NCI-H2081 treated with DMSO at 0.1 percent for 48 hours (cell line): ENCODE data around the gene CACNB2.

Experiments used
- DNase-seq: peaks from one replicate; lab custom pipeline; 2025; lab: John Stamatoyannopoulos, UW

CACNB2 gene

DNA sequence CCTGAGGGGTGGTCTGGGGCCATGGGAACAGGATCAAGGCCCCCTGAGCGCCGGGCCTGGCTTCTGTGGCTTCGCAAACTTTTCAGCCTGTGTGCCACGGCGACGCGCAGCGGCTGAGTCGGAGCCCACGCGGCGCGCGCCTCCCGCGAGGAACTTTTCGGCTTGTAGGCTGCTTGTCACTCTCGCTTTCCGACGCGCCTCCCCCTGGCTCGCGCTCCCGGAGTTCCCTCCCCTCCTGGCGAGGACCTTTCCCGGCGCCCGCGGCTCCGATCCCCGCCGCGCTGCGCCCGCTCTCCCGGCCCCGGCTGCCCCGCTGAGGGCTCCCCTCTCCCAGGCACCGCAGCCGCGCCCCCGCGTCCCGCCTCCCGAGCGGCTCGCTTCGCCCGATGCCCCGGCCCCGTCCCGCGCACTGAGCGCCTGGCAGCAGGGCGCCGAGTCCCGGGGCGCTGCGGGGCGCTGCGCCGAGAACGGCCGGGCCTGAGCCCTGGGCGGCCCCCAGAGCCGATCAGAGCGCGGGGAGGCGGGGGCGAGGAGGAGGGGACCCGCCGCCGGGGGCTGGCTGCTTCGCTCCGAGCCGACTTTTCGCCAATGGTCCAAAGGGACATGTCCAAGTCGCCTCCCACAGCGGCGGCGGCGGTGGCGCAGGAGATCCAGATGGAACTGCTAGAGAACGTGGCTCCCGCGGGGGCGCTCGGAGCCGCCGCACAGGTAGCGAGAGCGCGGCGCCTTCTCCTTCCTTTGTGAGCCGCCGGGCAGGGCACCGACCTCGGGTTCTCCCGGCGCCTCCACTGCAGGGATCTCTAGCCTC, at the start of gene CACNB2:
Gene CACNB2 (plus strand): TSS at position 276 of the 808 bp plus-strand sequence.
- DNase-seq = no peak

DNA sequence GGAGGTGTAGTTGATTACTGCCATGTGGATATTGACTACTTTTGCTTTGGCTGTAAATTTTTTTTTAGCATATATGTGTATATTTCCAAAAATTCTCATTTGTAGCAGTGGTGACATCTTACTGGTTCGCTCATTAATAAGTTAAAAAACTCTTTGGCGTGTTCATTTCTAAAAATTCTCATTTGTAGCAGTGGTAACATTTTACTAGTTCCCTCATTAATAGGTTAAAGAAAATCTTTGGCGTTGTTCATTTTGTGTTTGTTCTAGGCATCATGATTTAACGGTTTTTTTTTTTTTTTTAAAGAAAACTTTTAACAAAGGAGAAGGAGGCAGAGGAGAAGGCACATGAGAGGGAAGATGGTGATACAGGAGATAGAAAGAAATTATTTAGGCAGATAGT, 45.9 kb upstream of the CACNB2 start:
- no peak for DNase-seq

DNA sequence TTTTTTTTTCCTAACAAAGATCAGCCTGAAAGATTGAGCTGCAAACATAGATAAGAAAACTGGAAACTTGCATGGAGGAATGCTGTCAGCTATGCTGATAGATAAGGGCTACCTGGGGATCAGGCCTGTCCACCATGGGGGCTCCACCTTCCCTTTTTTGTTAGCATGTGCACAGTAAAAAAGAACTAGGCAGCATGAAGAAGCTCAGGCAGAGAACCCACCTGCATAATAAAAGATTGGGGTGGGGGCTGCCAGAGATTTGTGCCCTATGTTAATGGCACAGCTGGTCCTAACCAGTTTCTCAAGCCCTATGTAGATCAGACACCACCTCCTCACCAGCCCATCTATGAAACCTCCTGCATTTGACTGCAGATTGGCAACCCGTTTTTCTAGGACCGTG, 45.4 kb upstream of the CACNB2 start:
- no peak for DNase-seq

DNA sequence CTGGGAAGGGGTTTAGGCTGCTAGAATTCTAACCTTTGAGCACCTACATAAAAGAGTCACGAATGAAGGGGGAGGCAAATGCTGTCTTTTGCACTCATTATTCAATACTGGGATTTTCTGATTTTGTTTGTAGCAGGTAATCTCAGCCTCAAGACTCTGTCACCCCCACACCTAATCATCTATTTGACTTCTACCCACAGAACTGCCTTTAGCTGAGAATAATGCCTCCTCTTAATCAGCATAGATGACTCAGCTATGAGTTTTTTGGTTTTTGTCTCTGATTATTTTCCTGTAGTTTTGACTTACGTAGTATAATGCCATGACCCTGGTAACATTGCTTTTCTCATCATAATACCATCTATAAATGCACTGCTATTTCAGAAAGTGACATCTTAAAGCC, 42.7 kb upstream of the CACNB2 start:
- DNase-seq = no peak

DNA sequence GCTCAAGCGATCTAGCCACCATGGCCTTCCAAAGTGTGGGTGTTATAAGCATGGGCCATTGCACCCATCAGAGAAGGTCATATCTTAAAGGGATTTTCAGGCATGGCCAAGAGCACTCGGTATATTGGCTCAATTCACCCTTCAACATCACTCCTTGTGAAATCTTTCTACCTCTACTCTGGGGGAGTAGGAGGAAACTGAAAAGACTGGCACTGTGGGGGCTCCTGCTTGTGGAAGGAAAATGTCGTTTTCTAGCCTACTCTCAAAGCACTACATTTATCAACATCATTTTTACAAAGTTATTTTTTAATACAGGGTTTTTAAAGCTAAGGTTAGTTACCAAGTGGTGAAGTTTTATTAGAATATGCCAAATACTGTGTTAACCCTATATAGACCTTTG, 42.0 kb upstream of the CACNB2 start:
- no peak for DNase-seq

DNA sequence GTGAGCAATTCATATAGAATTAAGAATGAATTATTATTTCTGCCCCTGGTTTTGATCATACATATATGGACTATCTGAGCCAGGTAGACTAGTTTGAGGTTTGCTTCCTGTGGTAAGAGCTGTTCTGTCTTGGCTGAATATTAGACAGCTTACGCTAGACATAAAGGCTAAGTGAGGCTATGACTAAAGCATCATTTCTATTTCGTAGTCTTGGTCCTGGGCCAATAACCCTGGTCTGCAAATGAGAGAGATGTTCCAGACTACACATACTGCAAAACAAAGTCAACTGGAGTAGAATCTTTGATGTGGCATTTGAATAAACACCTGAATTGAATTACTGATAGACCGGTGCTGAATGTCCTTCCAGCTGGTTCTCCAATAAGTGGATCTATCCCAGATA, 40.8 kb upstream of the CACNB2 start:
- DNase-seq = no peak

DNA sequence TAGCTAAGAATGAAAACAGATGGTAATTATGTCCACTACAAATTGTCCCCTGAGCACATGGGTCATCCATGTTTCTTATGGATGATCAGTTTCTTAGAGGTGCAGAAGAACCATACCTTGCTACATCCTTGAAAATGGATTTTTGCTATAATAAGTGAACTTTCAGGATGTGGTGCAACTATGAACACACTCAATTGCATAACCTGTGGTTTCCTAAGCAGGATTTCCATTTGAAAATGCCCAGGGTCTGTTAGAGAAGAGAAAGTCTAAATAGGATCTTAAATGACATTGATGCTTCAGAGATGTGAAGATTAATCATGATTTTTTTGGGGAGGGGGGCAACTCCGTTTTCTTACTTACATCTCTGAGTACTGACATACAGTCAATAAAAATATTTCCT, 39.6 kb upstream of the CACNB2 start:
- DNase-seq = no peak

DNA sequence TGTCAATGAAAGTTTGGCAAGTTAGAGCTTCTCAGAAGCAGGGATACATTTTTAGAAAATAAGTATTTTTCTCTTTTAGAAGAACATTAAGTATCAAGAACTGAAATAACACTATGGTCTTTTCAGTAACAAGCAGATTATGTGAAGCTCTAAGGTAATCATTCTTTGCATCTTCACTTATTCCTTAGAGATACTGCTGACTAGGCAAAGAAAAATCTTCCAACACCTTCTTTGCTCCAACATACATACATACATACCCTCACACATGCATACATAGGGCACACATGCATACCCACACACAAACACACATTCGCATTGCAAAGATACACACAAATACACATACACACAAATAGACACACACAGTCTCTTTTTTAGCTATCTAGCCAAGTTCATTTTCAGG, 37.8 kb upstream of the CACNB2 start:
- DNase-seq = no peak

DNA sequence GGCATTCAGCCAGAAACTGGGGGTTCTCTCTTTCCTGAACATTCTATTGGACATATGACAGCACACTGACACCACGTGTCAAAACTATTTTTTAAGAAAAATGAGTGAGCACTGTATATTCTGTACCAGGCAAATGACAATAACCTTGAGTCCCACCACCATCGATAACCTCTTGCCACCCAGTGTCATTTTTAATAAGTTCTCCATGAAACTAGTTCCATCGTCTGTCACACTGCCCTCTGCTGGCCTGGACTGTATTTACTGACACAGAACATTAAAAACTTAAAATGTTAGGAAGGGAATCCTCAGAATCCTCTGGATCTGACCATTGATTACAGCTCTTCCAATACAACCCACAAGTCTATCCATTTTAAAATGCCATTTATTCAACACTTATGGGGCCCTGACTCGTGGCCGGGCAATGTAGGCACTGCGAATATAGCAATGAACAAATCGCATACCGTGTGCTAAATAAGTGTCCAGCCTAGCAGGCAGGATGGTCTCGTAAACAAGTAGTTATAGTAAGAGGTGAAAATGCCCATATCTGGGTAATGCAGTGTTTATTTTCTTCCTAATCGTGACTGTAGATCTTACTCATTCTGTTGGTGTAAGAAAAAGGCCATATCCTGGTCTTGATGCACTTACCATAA, 35.9 kb upstream of the CACNB2 start:
- DNase-seq = no peak

DNA sequence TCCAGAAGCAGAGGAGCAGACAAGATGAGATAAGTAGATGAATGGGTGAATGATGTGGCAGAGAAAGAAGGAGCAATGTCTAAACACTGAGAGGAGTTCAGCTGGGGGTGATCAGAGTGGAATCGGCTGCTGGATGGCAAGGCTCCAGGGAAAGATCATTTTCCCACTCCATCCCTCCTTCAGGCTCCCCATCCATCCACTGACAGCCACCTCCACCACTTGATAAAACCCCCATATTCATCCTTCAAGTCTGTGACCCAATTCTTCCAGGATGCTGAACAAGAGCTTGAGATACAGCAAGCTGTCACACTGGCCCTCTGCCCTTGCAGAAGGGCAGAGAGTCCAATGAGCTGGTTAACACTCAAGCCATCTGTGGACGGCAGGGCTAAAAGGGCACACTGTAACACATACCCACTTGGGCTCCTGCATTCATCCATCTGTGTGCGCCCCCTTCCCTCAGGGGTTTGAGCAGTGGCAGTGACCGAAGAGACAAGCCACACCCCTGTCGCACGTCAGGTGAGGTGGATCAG, 30.8 kb upstream of the CACNB2 start:
- no peak for DNase-seq

DNA sequence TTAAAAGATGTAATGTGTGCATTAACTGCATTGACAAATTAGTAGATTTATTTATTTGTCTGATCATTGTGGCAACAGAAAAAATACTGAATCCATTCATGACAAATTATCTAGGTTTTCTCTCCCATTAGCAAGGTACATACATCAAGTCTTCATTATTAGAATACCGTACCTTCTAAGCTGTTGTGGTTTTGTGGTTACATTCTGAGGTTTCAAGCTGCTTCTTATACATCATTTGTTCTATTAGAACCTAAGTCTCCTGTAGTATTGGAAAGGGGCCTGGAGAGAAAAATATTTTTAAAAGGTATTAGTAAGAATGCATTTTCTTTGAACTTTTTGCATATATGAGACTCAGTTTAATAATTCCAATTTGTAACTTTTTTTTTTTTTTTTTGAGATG, 26.3 kb upstream of the CACNB2 start:
- DNase-seq = no peak

DNA sequence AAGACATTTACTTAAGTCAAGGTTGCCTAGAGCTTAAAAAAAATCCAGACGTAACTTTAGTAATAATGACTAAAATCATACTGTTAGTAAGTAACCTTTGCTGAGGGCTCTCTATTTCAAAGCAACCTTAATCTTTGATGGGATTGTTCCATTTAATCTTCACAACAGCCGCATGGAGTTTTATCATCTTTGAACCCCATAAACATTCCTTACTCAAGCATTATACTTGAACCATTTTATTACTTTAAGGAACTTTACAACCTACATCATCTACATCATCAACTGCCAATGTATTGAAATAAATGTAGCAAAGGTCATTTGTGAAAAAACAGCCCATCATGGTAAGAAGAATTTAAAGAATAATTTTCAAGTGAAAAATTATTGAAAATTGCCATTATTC, 22.9 kb upstream of the CACNB2 start:
- DNase-seq = no peak

DNA sequence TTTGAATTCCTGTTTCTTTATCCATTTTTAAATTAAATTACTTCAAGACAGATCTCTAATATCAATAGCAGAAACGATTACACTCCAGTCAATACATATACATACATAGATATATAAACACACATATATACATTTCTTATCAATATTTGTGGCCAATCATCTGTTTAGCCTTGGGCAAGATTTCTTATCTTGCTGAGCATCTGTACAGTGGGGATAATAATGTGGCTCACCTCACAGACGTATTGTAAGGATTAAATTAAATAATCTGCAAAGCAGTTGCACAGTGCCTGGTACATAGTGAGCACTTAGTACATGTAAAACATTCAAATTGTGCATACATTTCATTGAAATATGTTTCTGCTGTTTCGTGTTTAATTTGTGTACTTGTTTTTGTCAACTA, 17.5 kb upstream of the CACNB2 start:
- DNase-seq = no peak

DNA sequence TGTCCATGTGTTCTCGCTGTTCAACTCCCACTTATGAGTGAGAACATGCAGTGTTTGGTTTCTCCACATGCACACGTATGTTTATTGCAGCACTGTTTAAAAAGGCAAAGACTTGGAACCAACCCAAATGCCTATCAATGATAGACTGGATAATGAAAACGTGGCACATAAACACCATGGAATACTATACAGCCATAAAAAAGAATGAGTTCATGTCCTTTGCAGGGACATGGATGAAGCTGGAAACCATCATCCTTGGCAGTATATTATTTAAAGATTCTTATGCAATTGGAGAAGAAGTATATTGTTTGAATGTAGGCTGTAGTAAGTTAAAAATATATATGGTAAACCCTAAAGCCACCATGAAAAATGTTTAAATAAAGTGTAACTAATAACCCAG, 7.2 kb upstream of the CACNB2 start:
- DNase-seq = no peak

DNA sequence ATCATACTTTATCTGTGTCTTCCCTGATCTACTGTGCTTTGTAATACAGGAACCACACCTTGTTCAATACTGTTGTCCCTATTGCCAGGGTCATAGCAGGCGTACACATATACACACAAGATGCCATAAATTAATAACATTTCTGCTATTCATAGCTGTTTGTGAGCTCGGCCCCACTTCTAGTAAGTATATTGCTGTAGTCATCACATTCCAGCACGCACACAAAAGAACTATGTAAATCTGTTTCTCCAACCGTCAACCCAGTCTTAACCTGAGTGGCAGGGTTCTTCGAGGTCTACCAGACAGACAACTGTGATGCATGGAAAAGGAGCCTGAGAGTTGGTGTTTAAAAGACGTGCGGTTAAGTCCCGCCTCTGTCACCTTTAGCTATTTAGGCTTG, 5.7 kb upstream of the CACNB2 start:
- no peak for DNase-seq

DNA sequence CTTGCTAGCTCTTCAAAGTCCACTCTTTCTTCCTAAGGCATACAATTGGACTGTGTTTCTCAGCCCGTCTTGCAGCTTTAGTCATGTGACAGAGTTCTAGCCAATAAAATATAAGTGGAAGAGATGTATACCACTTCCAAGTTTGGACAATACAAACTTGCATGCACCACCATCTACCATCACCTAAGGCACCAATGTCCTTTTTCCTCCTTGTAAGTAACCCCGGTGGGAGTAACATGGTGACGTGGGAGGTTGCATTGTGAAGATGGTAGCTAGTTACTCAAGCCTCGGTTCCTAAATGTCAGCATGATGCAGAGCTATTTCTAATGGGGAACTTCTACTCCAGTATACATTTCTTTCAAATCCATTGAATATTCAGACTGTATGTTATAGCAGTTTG, 5.3 kb upstream of the CACNB2 start:
- DNase-seq = no peak

DNA sequence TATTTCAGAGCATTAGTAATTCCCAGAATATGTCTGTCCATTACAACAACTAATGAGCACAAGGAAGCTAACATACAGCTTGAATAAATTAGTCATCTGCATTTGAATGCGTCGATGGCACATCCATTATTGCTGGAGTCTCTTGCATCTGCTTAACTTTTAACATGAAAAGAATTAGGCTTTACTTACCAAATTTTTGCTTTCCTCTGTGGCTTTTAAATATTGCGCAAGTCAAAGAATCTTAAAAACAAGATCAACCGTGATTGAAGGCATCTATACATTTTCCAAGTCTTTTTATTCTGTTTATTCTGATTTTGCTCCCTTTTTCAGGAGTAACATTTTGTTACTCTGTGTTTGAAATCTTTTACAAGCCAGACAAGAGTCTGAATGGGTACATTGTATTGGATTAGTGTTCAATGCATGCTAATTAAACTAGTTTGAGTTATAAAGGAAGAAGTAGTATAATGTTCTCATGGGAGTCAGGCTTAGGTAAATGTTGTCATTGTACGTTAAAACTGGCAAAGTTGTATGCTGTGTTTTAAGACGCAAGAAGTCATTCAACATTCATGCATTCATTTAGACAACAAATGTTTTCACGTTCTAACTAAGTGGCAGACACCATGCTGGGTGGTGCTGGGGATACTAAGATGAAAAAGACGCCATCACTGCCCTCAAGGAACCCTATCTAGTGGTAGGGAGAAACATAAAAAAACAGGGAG, 4.0 kb upstream of the CACNB2 start:
- DNase-seq = no peak

DNA sequence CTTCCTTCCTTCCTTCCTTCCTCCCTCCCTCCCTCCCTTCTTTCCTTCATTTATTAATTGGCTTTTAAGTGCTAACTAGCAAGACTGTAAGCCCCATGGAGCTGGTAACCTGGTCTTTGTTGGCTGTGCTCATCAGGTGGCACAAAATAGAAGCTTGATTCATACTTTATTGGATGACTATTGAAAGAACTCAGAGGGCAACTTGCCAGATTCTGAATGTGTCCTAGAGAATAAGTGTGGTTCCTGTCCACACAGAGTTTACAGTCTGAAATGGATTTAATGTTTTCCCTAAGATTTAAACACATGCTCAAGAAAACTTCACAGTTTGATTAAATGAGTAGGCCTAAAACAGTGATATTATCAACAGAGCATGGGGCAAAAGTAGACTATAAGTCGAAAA, 3.1 kb upstream of the CACNB2 start:
- DNase-seq = no peak

DNA sequence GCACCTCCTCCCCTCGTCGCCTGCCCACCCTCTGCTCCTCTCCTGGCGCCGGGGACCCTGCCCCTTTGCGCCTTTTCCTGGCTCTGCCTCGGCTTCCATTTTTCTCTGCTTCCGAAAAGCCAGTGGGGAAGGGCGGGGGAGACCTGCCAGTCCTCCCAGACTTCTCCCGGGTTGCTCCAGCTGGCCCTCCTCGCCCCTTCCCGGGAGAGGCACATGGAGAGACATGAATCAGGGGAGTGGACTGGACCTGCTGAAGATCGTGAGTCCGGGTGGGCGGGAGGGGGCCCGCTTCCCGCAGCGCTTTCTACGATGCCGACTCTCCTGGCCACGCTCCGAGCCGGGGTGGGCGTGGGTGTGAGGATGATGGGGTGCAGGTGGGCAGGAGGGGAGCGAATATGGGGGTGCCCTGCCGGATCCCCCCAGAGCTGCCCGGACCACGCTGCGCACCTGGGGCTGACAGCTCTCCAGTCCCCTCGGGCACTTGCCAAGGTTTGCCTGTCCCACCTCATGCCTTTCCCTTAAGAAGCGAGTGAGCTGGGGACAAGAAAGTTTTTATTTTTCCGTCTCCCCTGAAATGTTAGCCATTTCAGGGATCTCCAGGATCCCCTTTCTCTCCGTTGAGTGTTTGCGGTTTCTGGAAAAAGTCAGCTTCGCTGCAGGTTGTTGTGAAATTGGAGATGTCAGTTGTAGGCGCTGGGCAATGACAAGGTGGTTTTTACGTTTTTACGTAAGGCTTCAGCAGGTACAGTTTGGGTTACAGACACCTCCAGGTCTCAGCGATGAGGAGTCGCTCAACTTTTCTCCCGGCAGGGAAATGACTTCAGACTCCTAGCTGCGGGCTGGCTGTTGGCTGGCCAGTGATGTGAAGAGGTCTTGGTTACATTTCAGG, 977 bp downstream of the CACNB2 start:
- DNase-seq = no peak

DNA sequence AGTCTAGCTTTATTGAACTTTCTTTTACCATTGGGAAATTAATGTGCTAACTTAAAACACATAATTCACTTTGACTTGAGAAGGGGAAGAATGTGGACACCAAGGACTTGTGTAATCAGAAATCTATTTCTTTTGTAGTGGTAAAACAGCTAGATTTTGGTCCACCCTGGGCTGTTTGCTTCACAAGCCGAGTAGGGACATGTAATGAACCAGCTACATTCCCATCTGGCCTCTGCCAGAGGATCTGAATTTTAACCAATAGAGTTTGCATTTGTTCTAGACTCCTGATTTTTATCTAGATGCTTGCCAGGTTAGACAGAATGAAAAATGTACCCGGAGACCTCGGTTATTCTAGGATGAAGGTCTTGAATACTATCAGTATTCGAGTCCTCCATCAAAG, 1.9 kb downstream of the CACNB2 start:
- no peak for DNase-seq

DNA sequence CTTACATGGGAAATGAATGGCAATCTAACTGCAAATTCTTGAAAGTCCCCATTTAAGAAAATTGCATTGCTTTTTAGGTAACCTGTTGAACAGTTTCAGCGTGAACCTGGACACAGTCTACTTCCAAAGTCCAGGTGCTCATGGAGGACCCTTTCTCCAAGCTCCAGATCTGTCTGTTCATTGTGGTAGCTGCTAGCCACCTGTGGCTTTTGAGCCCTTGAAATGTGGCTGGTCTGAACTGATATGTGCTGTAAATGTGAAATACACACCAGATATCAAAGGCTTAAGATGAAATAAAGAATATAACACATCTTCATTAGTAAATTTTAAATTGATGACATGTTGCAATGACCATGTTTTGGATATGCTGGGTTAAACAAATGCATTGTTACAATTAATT, 4.2 kb downstream of the CACNB2 start:
- no peak for DNase-seq

DNA sequence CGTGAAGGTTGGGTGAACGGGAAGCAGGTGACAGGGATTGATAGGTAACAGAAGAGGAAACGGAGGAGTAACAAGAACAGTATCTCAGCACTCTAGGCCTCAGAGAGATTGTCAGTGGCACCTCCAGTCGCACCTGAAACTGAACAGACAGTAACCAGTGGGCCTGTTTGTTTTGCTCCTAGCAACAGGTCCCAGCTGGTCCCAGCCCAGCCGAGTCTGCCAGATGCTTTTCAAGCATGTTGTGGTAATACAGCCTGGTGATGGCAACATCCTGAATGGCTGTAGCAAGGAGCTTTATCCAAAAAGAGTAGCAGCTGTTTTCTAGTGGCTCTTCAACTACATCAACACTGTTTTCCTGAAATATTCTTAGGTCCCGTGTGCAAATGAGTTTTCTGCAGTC, 4.7 kb downstream of the CACNB2 start:
- DNase-seq = no peak
